Panc1 (cell line): ENCODE data around the gene RPA3.

Source experiments
- POLR2AphosphoS5 ChIP-seq: IDR thresholded peaks from 2 replicates; pipeline ENCODE4 v1.6.1; 2012; ENCODE audit warnings: mild to moderate bottlenecking, low read depth, low read length, moderate library complexity
- SIN3A ChIP-seq: IDR thresholded peaks from 2 replicates; pipeline ENCODE4 v1.6.1; 2012; ENCODE audit warnings: low read depth, mild to moderate bottlenecking, low read length, moderate library complexity, borderline replicate concordance; ENCODE audit not compliant: insufficient read depth
- TF ChIP-seq, protein P1 (sequence below): fragments of 450-650 bp; IDR thresholded peaks from 2 replicates; pipeline ENCODE4 v1.5.1; 2017; ENCODE audit warnings: mild to moderate bottlenecking

DNA sequence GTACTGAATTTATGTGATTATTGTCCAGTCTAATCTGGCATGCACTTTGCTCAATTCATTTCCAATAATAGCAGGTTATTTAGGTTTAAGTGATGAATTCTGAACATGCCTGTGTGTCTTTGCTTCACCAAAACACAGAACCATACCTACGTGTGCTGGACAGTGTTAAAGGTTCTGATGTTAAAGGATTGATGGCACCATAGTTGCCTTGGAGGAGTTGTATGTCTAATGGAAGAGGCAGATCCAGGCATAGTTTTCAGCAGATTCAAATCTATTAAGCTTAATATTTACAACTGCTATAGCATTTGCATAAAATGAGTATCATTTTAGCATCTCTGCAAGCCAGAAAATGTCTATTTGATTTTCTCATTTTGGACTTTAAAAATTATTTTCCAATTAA lies 105.9 kb downstream of the RPA3 start:
- no peak for TF ChIP-seq SIN3A
- TF ChIP-seq, protein P1, sequence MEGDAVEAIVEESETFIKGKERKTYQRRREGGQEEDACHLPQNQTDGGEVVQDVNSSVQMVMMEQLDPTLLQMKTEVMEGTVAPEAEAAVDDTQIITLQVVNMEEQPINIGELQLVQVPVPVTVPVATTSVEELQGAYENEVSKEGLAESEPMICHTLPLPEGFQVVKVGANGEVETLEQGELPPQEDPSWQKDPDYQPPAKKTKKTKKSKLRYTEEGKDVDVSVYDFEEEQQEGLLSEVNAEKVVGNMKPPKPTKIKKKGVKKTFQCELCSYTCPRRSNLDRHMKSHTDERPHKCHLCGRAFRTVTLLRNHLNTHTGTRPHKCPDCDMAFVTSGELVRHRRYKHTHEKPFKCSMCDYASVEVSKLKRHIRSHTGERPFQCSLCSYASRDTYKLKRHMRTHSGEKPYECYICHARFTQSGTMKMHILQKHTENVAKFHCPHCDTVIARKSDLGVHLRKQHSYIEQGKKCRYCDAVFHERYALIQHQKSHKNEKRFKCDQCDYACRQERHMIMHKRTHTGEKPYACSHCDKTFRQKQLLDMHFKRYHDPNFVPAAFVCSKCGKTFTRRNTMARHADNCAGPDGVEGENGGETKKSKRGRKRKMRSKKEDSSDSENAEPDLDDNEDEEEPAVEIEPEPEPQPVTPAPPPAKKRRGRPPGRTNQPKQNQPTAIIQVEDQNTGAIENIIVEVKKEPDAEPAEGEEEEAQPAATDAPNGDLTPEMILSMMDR, result no peak
- TF ChIP-seq POLR2AphosphoS5, result no peak
